Central memory CD8-positive, alpha-beta T cell (primary cell): ENCODE results near the gene ZNF441.
A peak's percentile ranks its signal among the peaks of the same experiment; 100 is the strongest.

ENCODE experiments used
- ATAC-seq: fragments of 150-1000 bp; cut with Tn5 transposase; replicated peaks from 2 replicates; pipeline ENCODE4 v1.10.0; 2022; ENCODE audit warnings: mild to moderate bottlenecking, moderate FRiP score, moderate number of reproducible peaks; ENCODE audit not compliant: poor library complexity, severe bottlenecking; ENCODE audit errors: extremely low read depth
- DNase-seq, 2 donors: peaks; one replicate each; pipeline ENCODE4 v3.0.0; 2021; ENCODE audit warnings: low spot score in 2 of 2
- H3K27ac Mint-ChIP-seq: one replicate; pipeline ENCODE4 v1.8.0; 2022; ENCODE audit warnings: low read depth, mild to moderate bottlenecking, moderate library complexity, mixed read lengths
- H3K27me3 Mint-ChIP-seq: one replicate; pipeline ENCODE4 v1.8.0; 2022; ENCODE audit warnings: mixed read lengths
- H3K36me3 Mint-ChIP-seq: one replicate; pipeline ENCODE4 v1.8.0; 2022; ENCODE audit warnings: mild to moderate bottlenecking, moderate library complexity, mixed read lengths; ENCODE audit not compliant: insufficient read depth
- H3K4me1 Mint-ChIP-seq: one replicate; pipeline ENCODE4 v1.8.0; 2022; ENCODE audit warnings: mixed read lengths
- H3K4me3 Mint-ChIP-seq: one replicate; pipeline ENCODE4 v1.8.0; 2022; ENCODE audit warnings: mild to moderate bottlenecking, moderate library complexity, mixed read lengths
- H3K9me3 Mint-ChIP-seq: one replicate; pipeline ENCODE4 v1.8.0; 2022; ENCODE audit warnings: mixed read lengths

ZNF441 gene

DNA sequence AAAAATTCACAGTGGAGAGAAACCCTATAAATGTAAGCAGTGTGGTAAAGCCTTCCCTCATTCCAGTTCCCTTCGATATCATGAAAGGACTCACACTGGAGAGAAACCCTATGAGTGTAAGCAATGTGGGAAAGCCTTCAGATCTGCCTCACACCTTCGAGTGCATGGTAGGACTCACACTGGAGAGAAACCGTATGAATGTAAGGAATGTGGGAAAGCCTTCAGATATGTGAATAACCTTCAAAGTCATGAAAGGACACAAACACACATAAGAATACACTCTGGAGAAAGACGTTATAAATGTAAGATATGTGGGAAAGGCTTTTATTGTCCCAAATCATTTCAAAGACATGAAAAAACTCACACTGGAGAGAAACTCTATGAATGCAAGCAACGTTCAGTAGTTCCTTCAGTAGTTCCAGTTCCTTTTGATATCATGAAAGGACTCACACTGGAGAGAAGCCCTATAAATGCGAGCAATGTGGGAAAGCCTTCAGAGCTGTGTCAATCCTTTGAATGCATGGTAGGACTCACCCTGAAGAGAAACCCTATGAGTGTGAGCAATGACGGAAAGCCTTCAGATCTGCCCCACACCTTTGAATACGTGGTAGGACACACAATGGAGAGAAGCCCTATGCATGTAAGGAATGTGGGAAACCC lies 65.6 kb downstream of the ZNF441 start:
- ATAC-seq (no peak), DNase-seq (no peak)
- peak overlapping the region; percentile 23 for H3K27ac Mint-ChIP-seq
- H3K9me3 Mint-ChIP-seq: peaks cover 17% of the 10 kb centered on the region
- H3K27me3 Mint-ChIP-seq: no peaks in the 10 kb centered on the region
- H3K4me1 Mint-ChIP-seq: no peaks in the 10 kb centered on the region
- peaks cover 17% of the 10 kb centered on the region for H3K36me3 Mint-ChIP-seq
- H3K4me3 Mint-ChIP-seq: no peak overlapping the region

DNA sequence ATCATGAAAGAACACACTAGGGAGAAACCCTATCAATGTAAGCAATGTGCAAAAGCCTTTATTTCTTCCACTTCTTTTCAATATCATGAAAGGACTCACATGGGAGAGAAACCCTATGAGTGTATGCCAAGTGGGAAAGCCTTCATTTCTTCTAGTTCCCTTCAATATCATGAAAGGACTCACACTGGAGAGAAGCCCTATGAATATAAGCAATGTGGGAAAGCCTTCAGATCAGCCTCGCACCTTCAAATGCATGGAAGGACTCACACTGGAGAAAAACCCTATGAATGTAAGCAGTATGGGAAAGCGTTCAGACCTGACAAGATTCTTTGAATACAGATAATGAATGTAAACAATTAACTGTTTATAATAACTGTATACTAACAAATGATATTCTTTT lies 66.7 kb downstream of the ZNF441 start:
- Mint-ChIP-seq H3K27me3 (no peaks in the 10 kb centered on the region), H3K36me3 (peaks cover 17% of the 10 kb centered on the region), H3K9me3 (peaks cover 18% of the 10 kb centered on the region), H3K4me1 (no peaks in the 10 kb centered on the region), H3K27ac (no peak overlapping the region), H3K4me3 (no peak overlapping the region)
- ATAC-seq (no peak), DNase-seq (no peak)
